Nucleus accumbens (tissue), 56 donors: ENCODE results near the gene ZNF175.

Experiments
- DNase-seq, 56 donors: peaks; one replicate each; lab custom pipeline; 2025; lab: John Stamatoyannopoulos, UW

Gene ZNF175

GRCh38 chr19:51570962-51571575, at the start of gene ZNF175:
Gene ZNF175, plus strand, starts transcription at chr19:51571283. Its CDS starts 2,047 bp downstream, at chr19:51573330.
- peak in 55 of 56 donors; percentile 58 to 97 (median 90) for DNase-seq

GRCh38 chr19:51521357-51521756, 49.7 kb upstream of the ZNF175 start:
- no peak for DNase-seq

- DNase-seq = peak in 11 of 56 donors; percentile 12 to 59 (median 36)
These were observed 49.3 kb upstream of the ZNF175 start for GRCh38 chr19:51521781-51522180.

- no peak for DNase-seq
These were observed 46.3 kb upstream of the ZNF175 start for GRCh38 chr19:51524666-51525264.

GRCh38 chr19:51525651-51526050, 45.4 kb upstream of the ZNF175 start:
- no peak for DNase-seq

- no peak for DNase-seq
These were observed 41.8 kb upstream of the ZNF175 start for GRCh38 chr19:51529301-51529700.

GRCh38 chr19:51530616-51531015, 40.5 kb upstream of the ZNF175 start:
- no peak for DNase-seq

GRCh38 chr19:51531349-51532315, 39.5 kb upstream of the ZNF175 start, which contains the start of gene SIGLEC6:
Gene SIGLEC6, minus strand, starts transcription at chr19:51531670. Its CDS starts 22 bp downstream, at chr19:51531648.
- DNase-seq = peak in 22 of 56 donors; percentile 1 to 37 (median 15)

GRCh38 chr19:51535535-51535934, 35.5 kb upstream of the ZNF175 start:
- DNase-seq = no peak

- no peak for DNase-seq
These were observed 31.2 kb upstream of the ZNF175 start for GRCh38 chr19:51539821-51540366.

GRCh38 chr19:51541458-51542357, 29.4 kb upstream of the ZNF175 start:
- DNase-seq = no peak

- DNase-seq = no peak
These were observed 28.4 kb upstream of the ZNF175 start for GRCh38 chr19:51542699-51543098.

GRCh38 chr19:51544038-51544437, 27.0 kb upstream of the ZNF175 start:
- DNase-seq = no peak

- no peak for DNase-seq
These were observed 24.9 kb upstream of the ZNF175 start for GRCh38 chr19:51546107-51546649.

- no peak for DNase-seq
These were observed 24.3 kb upstream of the ZNF175 start for GRCh38 chr19:51546650-51547396.

GRCh38 chr19:51547397-51548212, 23.5 kb upstream of the ZNF175 start:
- no peak for DNase-seq

- DNase-seq = no peak
These were observed 22.9 kb upstream of the ZNF175 start for GRCh38 chr19:51548213-51548651.

GRCh38 chr19:51548891-51549305, 22.2 kb upstream of the ZNF175 start:
- DNase-seq = no peak
